DOHH2 (cell line): ENCODE results near the gene CBX6.

Source experiments
- H3F3A ChIP-seq: fragments of 200-600 bp; sonication (generic), shearing (Covaris generic); 2 replicates; pipeline ENCODE4 v1.6.0; 2016; ENCODE audit warnings: antibody characterized with exemption, mild to moderate bottlenecking; ENCODE audit not compliant: control insufficient read depth, insufficient read depth
- H3K27ac ChIP-seq: fragments of 200-600 bp; sonication (generic); 2 replicates; pipeline ENCODE4 v1.5.1; 2014; ENCODE audit warnings: low read depth, mild to moderate bottlenecking, low read length, moderate library complexity
- H3K27me3 ChIP-seq: fragments of 200-600 bp; sonication (generic); 2 replicates; pipeline ENCODE4 v1.6.1; 2014; ENCODE audit warnings: mild to moderate bottlenecking, low read length, mixed read lengths; ENCODE audit not compliant: control insufficient read depth
- H3K36me3 ChIP-seq: fragments of 200-600 bp; sonication (generic); 2 replicates; pipeline ENCODE4 v1.6.1; 2014; ENCODE audit warnings: mild to moderate bottlenecking, low read length, moderate library complexity, mixed read lengths; ENCODE audit not compliant: control insufficient read depth
- H3K4me1 ChIP-seq: fragments of 200-600 bp; sonication (generic); 2 replicates; pipeline ENCODE4 v1.6.1; 2014; ENCODE audit warnings: mild to moderate bottlenecking, low read length, mixed read lengths; ENCODE audit not compliant: control insufficient read depth
- H3K4me2 ChIP-seq: fragments of 200-600 bp; sonication (generic); 2 replicates; pipeline ENCODE4 v1.6.0; 2014; ENCODE audit warnings: mild to moderate bottlenecking, low read length, moderate library complexity
- H3K4me3 ChIP-seq: fragments of 200-600 bp; sonication (generic); 2 replicates; pipeline ENCODE4 v1.5.1; 2014; ENCODE audit warnings: mild to moderate bottlenecking, low read length, mixed read lengths
- H3K79me2 ChIP-seq: fragments of 200-600 bp; sonication (generic); 2 replicates; pipeline ENCODE4 v1.6.1; 2014; ENCODE audit warnings: mild to moderate bottlenecking, low read length, mixed read lengths; ENCODE audit not compliant: control insufficient read depth
- H3K9me2 ChIP-seq: fragments of 200-600 bp; sonication (generic); replicated peaks from 2 replicates; pipeline ENCODE4 v1.6.1; 2014; ENCODE audit warnings: mild to moderate bottlenecking, low read length, mixed read lengths; ENCODE audit not compliant: control insufficient read depth
- H3K9me3 ChIP-seq: fragments of 200-600 bp; sonication (generic); 2 replicates; pipeline ENCODE4 v1.6.1; 2014; ENCODE audit warnings: antibody characterized with exemption, low read length, mixed read lengths; ENCODE audit not compliant: control insufficient read depth, insufficient read depth
- H4K20me1 ChIP-seq: fragments of 200-600 bp; sonication (generic); 2 replicates; pipeline ENCODE4 v1.6.0; 2014; ENCODE audit warnings: low read depth, mild to moderate bottlenecking, antibody characterized with exemption, low read length, moderate library complexity; ENCODE audit not compliant: control insufficient read depth, insufficient read depth
- CTCF ChIP-seq: fragments of 200-600 bp; sonication (generic); IDR thresholded peaks from one replicate; pipeline ENCODE4 v1.5.1; 2014; ENCODE audit warnings: antibody characterized with exemption, mild to moderate bottlenecking, low read depth, low read length; ENCODE audit not compliant: poor library complexity, severe bottlenecking
- EZH2phosphoT487 ChIP-seq: fragments of 200-600 bp; sonication (generic); IDR thresholded peaks from 2 replicates; pipeline ENCODE4 v1.6.1; 2017; ENCODE audit warnings: borderline replicate concordance, mild to moderate bottlenecking, antibody characterized with exemption, low read length, moderate library complexity, mixed read lengths

Gene CBX6

GRCh38 chr22:38919631-38920190, 47.7 kb upstream of the CBX6 start:
- H3K79me2 ChIP-seq: no peaks in the 10 kb centered on the region
- no peaks in the 10 kb centered on the region for H3F3A ChIP-seq
- H4K20me1 ChIP-seq: no peaks in the 10 kb centered on the region
- H3K36me3 ChIP-seq: no peaks in the 10 kb centered on the region
- H3K4me1 ChIP-seq: no peaks in the 10 kb centered on the region
- H3K9me3 ChIP-seq: no peaks in the 10 kb centered on the region
- H3K27ac ChIP-seq: no peak overlapping the region
- peaks cover 2% of the 10 kb centered on the region; the same call in 1 of the 2 replicates for H3K27me3 ChIP-seq
- TF ChIP-seq EZH2phosphoT487 (no peak), CTCF (no peak)
- H3K4me2 ChIP-seq: no peak overlapping the region
- H3K9me2 ChIP-seq: no peaks in the 10 kb centered on the region
- no peak overlapping the region for H3K4me3 ChIP-seq

- Histone ChIP-seq H3K4me3 (no peak overlapping the region), H3K27ac (no peak overlapping the region), H3K9me3 (no peaks in the 10 kb centered on the region), H3F3A (no peaks in the 10 kb centered on the region), H3K27me3 (peaks cover 6% of the 10 kb centered on the region), H3K79me2 (no peaks in the 10 kb centered on the region), H3K9me2 (no peaks in the 10 kb centered on the region), H3K4me2 (no peak overlapping the region), H3K4me1 (no peaks in the 10 kb centered on the region), H4K20me1 (no peaks in the 10 kb centered on the region), H3K36me3 (no peaks in the 10 kb centered on the region)
- TF ChIP-seq EZH2phosphoT487 (no peak), CTCF (no peak)
These were observed 39.4 kb upstream of the CBX6 start for GRCh38 chr22:38911434-38911833.

GRCh38 chr22:38907767-38908166, 35.8 kb upstream of the CBX6 start:
- H3K36me3 ChIP-seq: no peaks in the 10 kb centered on the region
- H3K27ac ChIP-seq: no peak overlapping the region
- TF ChIP-seq CTCF: no peak
- no peak for TF ChIP-seq EZH2phosphoT487
- H3K9me3 ChIP-seq: peaks cover 8% of the 10 kb centered on the region; the same call in 1 of the 2 replicates
- H3F3A ChIP-seq: 0 out of 2 replicates have a peak, but pooled peaks cover under 1% of the 10 kb centered on the region
- H4K20me1 ChIP-seq: no peaks in the 10 kb centered on the region
- no peaks in the 10 kb centered on the region for H3K79me2 ChIP-seq
- H3K27me3 ChIP-seq: peaks cover 6% of the 10 kb centered on the region
- no peak overlapping the region for H3K4me3 ChIP-seq
- no peak overlapping the region for H3K4me2 ChIP-seq
- no peaks in the 10 kb centered on the region for H3K9me2 ChIP-seq
- H3K4me1 ChIP-seq: no peaks in the 10 kb centered on the region
